Mucosa of descending colon (tissue), 3 donors: ENCODE results near the gene TOB1. TPM values are rescaled to one million over a fixed set of nuclear protein-coding genes. Genes with fewer than 3 reads are reported as not detected.

Experiments
- ATAC-seq: fragments of 200-7000 bp; cut with Tn5 transposase; one replicate; pipeline ENCODE4 v1.9.1; 2020; ENCODE audit warnings: mild to moderate bottlenecking, moderate library complexity
- DNase-seq, 3 donors: peaks; one replicate each; pipeline ENCODE4 v3.0.0-alpha.2; 2020
- H3K36me3 ChIP-seq: fragments of 200-600 bp; one replicate; pipeline ENCODE4 v1.8.0; 2021; ENCODE audit warnings: low read depth, mild to moderate bottlenecking
- H3K4me1 ChIP-seq: fragments of 200-600 bp; one replicate; pipeline ENCODE4 v1.8.0; 2021; ENCODE audit warnings: low read depth, mild to moderate bottlenecking
- H3K4me3 ChIP-seq: fragments of 200-600 bp; one replicate; pipeline ENCODE4 v1.8.0; 2021; ENCODE audit warnings: mild to moderate bottlenecking
- H3K9me3 ChIP-seq: fragments of 200-600 bp; one replicate; pipeline ENCODE4 v1.8.0; 2021; ENCODE audit warnings: mild to moderate bottlenecking
- intact Hi-C, 2 donors: fragments of 100-400 bp; cut with DNase I in 1 of 2; cut with micrococcal nuclease in 1 of 2; formaldehyde crosslinking; loops; one replicate each; pipeline versions ENCODE4 v1.11.0 to v1.11.1; 2022; cut with DNase I, micrococcal nuclease
- total RNA-seq, 3 donors: library from RNA; stranded (reverse); fragmentation: NEBNext Ultra II Directional in 2 of 3; extraction: Animal tissue kit (Norgen Biotek cat#: 25700) in 2 of 3; gene quantifications; one replicate each; pipeline versions ENCODE4 v1.2.1 to v1.2.4, GENCODE V29; 2021 to 2023
- TF ChIP-seq, protein P1 (sequence below): fragments of 200-600 bp; IDR thresholded peaks from one replicate; pipeline ENCODE4 v1.8.0; 2022; ENCODE audit warnings: antibody characterized with exemption, mild to moderate bottlenecking
- donor health status: DM: no; HTN: no; CAD: no; lungs with moderate emphysema.
- donor health status: DM: no; HTN: no; CAD: no.
- donor health status: DM: no; HTN: yes; CAD: no.

The TOB1 gene
- total RNA-seq, 3 donors from 2014 or later, result 120 to 156 (median 128) TPM

DNA sequence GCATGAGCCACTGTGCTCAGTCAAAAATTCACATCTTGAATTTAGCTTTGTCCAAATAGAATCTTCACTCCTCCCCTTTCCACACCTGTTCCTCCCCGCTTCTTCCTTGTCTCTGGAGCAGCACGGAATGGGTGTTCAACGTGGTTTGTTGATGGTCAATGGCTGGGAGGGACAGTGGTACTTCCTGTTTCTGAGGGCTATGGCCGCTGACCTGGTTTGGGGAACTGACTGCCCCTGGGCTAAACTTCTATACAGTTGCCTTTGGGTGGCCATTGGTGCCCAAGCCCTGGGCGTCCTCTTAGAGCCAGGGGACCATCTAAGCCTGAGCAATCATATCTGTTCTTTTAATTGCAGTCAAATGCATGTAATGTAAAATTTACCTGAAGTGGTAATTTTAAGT, 49.9 kb downstream of the TOB1 start:
- TF ChIP-seq, protein P1, sequence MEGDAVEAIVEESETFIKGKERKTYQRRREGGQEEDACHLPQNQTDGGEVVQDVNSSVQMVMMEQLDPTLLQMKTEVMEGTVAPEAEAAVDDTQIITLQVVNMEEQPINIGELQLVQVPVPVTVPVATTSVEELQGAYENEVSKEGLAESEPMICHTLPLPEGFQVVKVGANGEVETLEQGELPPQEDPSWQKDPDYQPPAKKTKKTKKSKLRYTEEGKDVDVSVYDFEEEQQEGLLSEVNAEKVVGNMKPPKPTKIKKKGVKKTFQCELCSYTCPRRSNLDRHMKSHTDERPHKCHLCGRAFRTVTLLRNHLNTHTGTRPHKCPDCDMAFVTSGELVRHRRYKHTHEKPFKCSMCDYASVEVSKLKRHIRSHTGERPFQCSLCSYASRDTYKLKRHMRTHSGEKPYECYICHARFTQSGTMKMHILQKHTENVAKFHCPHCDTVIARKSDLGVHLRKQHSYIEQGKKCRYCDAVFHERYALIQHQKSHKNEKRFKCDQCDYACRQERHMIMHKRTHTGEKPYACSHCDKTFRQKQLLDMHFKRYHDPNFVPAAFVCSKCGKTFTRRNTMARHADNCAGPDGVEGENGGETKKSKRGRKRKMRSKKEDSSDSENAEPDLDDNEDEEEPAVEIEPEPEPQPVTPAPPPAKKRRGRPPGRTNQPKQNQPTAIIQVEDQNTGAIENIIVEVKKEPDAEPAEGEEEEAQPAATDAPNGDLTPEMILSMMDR, result no peak
- intact Hi-C loops, result no loop called here
- Histone ChIP-seq H3K4me3 (no peak overlapping the region), H3K36me3 (no peaks in the 10 kb centered on the region), H3K4me1 (no peaks in the 10 kb centered on the region), H3K9me3 (no peaks in the 10 kb centered on the region)
- ATAC-seq, result no peak
- no peak for DNase-seq

DNA sequence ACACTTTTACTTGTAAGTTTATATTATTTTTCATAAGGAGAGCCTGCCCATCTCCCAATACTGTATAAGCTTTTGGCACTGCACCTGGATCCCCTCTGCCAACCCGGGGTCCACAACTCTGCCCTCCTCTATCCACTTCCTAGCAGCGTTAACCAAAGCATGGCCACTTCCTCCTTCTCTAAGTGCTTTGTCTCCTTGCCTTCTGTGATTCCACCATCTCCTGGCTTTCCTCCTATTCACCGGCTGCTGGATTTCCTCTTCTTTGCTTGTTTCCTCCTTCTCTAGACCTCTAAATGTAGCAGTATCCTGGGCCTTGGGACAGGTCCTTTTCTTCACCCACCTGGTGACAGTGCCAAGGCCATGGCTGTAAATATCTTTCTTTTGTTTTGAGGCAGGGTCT, 50.8 kb downstream of the TOB1 start:
- Histone ChIP-seq H3K4me1 (no peaks in the 10 kb centered on the region), H3K4me3 (no peak overlapping the region), H3K9me3 (no peaks in the 10 kb centered on the region), H3K36me3 (no peaks in the 10 kb centered on the region)
- ATAC-seq, result no peak
- intact Hi-C loops, result no loop called here
- DNase-seq, result no peak
- TF ChIP-seq, protein P1, result no peak

DNA sequence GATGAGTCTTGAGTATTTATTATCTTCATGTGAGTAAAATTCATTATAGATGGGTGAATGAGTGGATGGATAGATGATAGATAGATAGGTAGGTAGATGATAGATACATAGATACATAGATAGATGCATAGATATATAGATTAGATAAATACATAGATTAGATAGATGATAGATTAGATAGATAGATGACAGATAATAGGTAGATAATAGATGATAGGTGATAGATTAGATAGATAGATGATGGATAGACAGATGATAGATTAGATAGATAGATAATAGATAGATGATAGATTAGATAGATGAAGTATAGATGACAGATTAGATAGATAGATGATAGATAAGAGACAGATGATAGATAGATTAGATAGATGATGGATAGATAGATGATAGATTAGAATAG, 52.6 kb downstream of the TOB1 start:
- H3K4me1 ChIP-seq, result no peaks in the 10 kb centered on the region
- DNase-seq (no peak), ATAC-seq (no peak)
- TF ChIP-seq, protein P1, result no peak
- no peaks in the 10 kb centered on the region for H3K36me3 ChIP-seq
- H3K9me3 ChIP-seq, result no peaks in the 10 kb centered on the region
- intact Hi-C loops, result no loop called here
- H3K4me3 ChIP-seq, result no peak overlapping the region

Other genes with a start within 250 kb of the TOB1 start
- 100 to 1,000 TPM; 166 to 453 (median 211) TPM for gene ABCC3, start 231.5 kb downstream of the TOB1 start, total RNA-seq
- gene ANKRD40, start 158.4 kb downstream of the TOB1 start, total RNA-seq, result 10 to 100 TPM; 26.8 to 86.0 (median 29.6) TPM
- 100 to 1,000 TPM in 2 of 3 donors, 10 to 100 TPM in 1; 91.0 to 122 (median 114) TPM for gene LUC7L3, start 146.8 kb downstream of the TOB1 start, total RNA-seq
- gene ANKRD40CL, start 98.8 kb downstream of the TOB1 start, total RNA-seq, result 10 to 100 TPM; 32.2 to 96.7 (median 57.6) TPM
- gene WFIKKN2, start 30.8 kb downstream of the TOB1 start, total RNA-seq, result under 1 TPM; 0.07 to 0.76 (median 0.17) TPM